Transverse colon (tissue), 4 donors: ENCODE results near the gene IFI35. TPM values are rescaled to one million over a fixed set of nuclear protein-coding genes. Genes with fewer than 3 reads are reported as not detected.
"Not testable (repeated sequence)": the region's sequence is repeated elsewhere in the genome, so short reads cannot be mapped to it uniquely, and the experiment has no call there.

Source experiments
- DNase-seq: peaks from one replicate; pipeline ENCODE4 v3.0.0-alpha.2; 2019
- H3K27ac ChIP-seq, 4 donors: fragments of 200-600 bp; sonication (generic); 2 replicates each; pipeline ENCODE4 v1.5.1; 2016 to 2018; ENCODE audit warnings: inconsistent platforms in 4 of 4
- H3K27me3 ChIP-seq: fragments of 200-600 bp; sonication (generic); 2 replicates; pipeline ENCODE4 v1.5.1; 2017; ENCODE audit warnings: inconsistent platforms
- H3K36me3 ChIP-seq, 4 donors: fragments of 200-600 bp; sonication (generic); 2 replicates each; pipeline ENCODE4 v1.5.1; 2017 to 2019; ENCODE audit warnings: inconsistent platforms in 4 of 4
- H3K4me1 ChIP-seq, 4 donors: fragments of 200-600 bp; sonication (generic); 2 replicates each; pipeline ENCODE4 v1.5.1; 2017 to 2020; ENCODE audit warnings: inconsistent platforms in 4 of 4
- H3K4me3 ChIP-seq, 4 donors: fragments of 200-600 bp; sonication (generic); 1 replicate in 1 of 4; 2 replicates in 3 of 4; pipeline versions ENCODE4 v1.5.1 to v1.6.1; 2017 to 2019; ENCODE audit warnings: inconsistent platforms in 4 of 4
- H3K9me3 ChIP-seq, 2 donors: fragments of 200-600 bp; sonication (generic); 2 replicates each; pipeline ENCODE4 v1.5.1; 2017 to 2019; ENCODE audit warnings: inconsistent platforms in 2 of 2
- EP300 ChIP-seq: sonication (generic); formaldehyde crosslinking; IDR thresholded peaks from one replicate; pipeline ENCODE4 v1.6.1; 2017; ENCODE audit warnings: antibody characterized with exemption, low read depth
- POLR2A ChIP-seq: fragments of 450-650 bp; IDR thresholded peaks from one replicate; pipeline ENCODE4 v1.6.1; 2016; ENCODE audit warnings: antibody characterized with exemption, mild to moderate bottlenecking, moderate library complexity
- POLR2AphosphoS5 ChIP-seq, 3 donors: sonication (generic); formaldehyde crosslinking; IDR thresholded peaks; one replicate each; pipeline ENCODE4 v1.6.1; 2016; ENCODE audit warnings: antibody characterized with exemption in 3 of 3
- WGBS, 2 donors: methylation state at CpG; one replicate each; pipeline ENCODE4 v1.1.5; 2018; ENCODE audit warnings: low coverage in 1 of 2; 5-methylcytosine and 5-hydroxymethylcytosine counted together
- in situ Hi-C, 4 donors: fragments of 200-750 bp; cut with MboI; loops; one replicate each; pipeline versions ENCODE4 v1.15.0 to v1.15.1; 2017; ENCODE audit warnings: low sequenced_read_pairs in 3 of 4, low pct_ligation_motif_present in 1 of 4, low pct_unique_long_range_greater_than_20kb in 1 of 4
- intact Hi-C: fragments of 100-400 bp; cut with DNase I; formaldehyde crosslinking; loops from one replicate; pipeline ENCODE4 v1.15.1; 2023; ENCODE audit warnings: low total_unique reads
- total RNA-seq, 4 donors: library from RNA; depleted of rRNA; stranded (reverse); fragments of >200 nt; gene quantifications; one replicate each; pipeline ENCODE4 v1.1.0, GENCODE V29; 2016
- TF ChIP-seq, protein P1 (sequence below), 5 experiments: fragments of 200-600 bp in 3 of 5; fragments of 450-650 bp in 2 of 5; sonication (generic) in 3 of 5; IDR thresholded peaks; 1 replicate in 2 of 5; 2 replicates in 3 of 5; pipeline ENCODE4 v1.5.1; 2016 to 2017; ENCODE audit warnings: antibody characterized with exemption in 5 of 5, inconsistent platforms in 3 of 5, mild to moderate bottlenecking in 2 of 5, moderate library complexity in 1 of 5

IFI35 gene
- total RNA-seq, 4 donors from 2014 or later: 11.5 to 81.1 (median 47.2) TPM

DNA sequence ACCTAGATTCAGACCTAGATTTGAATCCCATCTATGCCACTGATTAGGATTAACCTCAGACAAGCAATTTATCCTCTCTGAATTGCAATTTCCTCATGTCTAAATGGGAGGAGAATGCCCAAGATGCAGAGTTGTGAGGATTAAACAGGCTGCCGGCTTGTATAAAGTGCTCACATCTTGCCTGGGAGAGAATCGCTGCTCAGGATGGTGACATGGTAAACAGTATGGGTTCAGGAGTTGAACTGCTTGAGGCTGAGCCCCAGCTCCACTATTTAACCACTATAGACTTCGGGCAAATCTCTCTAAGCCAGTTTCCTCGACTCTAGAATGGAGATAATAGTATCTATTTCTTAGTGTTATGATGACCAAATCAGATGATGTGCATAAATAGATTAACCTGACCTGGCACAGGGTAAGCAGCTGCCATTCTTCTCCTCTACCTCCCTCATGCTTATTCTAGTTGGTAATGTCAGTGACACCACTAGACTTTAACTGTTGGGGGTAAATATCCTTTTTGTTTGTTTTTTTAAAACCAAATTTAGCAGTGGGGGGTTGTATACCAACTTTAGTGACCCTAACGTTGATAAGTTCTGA, 9.1 kb upstream of the IFI35 start:
- H3K9me3 ChIP-seq: no peaks in the 10 kb centered on the region
- DNase-seq: no peak
- intact Hi-C loops (no loop called here), in situ Hi-C loops (no loop called here)
- peak overlapping the region; percentile 91 to 98 (median 94) for H3K27ac ChIP-seq
- WGBS, 2 donors: 8% methylated on average over 5 of the region's 5 CpGs; no CpG with 5 or more reads in 1 of the 2 donors
- peak overlapping the region in 2 of 4 donors; percentile 8 to 44 for H3K4me3 ChIP-seq
- H3K4me1 ChIP-seq: peaks cover 16 to 27% (median 21%) of the 10 kb centered on the region in 4 donors
- no peaks in the 10 kb centered on the region for H3K27me3 ChIP-seq
- TF ChIP-seq POLR2AphosphoS5 (IDR thresholded peaks at IDR 0.05) (no peak), POLR2A (no peak), EP300 (no peak)
- TF ChIP-seq, protein P1, sequence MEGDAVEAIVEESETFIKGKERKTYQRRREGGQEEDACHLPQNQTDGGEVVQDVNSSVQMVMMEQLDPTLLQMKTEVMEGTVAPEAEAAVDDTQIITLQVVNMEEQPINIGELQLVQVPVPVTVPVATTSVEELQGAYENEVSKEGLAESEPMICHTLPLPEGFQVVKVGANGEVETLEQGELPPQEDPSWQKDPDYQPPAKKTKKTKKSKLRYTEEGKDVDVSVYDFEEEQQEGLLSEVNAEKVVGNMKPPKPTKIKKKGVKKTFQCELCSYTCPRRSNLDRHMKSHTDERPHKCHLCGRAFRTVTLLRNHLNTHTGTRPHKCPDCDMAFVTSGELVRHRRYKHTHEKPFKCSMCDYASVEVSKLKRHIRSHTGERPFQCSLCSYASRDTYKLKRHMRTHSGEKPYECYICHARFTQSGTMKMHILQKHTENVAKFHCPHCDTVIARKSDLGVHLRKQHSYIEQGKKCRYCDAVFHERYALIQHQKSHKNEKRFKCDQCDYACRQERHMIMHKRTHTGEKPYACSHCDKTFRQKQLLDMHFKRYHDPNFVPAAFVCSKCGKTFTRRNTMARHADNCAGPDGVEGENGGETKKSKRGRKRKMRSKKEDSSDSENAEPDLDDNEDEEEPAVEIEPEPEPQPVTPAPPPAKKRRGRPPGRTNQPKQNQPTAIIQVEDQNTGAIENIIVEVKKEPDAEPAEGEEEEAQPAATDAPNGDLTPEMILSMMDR (IDR thresholded peaks at IDR 0.05): no peak
- peaks cover 0 to 28% (median 12%) of the 10 kb centered on the region in 4 donors for H3K36me3 ChIP-seq

DNA sequence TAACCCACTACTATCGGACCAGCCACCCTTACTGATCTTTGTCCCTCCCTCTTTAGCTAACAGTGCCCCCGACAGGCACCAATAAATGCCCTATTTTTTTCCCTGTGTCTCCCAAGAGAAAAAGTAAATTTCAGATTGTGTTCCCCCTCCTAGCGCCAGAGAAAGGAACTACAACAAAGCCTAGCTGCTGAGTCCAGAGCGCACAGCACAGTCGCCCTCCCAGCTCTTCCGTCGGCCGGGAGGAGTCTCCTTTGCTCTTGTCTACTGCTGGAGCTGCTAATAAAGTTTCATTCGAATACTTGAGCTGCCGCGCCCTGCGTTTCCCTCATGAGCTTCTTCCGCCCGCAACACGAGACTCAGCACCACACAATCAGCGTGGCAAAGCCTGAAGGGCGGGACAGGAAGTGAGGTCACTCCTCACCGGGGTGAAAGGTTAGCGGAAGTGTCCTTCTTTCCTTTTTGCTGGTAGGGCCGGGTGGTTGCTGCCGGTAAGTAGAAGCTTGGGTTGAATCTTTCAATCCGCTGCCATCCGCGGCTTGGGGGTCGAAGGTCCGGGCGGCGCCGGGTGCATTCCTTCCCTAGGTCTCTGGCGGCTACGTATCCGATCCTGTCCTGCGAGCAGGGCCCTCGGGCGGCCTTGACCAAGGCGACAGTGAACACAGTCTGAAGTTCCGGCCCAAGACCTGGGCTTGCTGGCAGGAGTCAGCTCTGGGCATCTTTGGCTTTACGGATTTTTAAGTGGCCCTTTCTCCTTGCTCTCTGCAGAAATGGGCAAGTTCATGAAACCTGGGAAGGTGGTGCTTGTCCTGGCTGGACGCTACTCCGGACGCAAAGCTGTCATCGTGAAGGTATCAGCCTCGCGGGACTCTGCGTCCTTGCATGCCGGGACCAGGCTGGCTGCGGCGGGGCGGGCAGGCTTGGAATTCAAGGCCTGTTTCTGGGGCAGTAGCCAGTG, 8.3 kb upstream of the IFI35 start, which contains the start of gene RPL27:
RPL27 (plus strand) TSS at position 436 of the 955 bp plus-strand sequence; CDS start at position 768, 332 bp downstream.
- intact Hi-C loops: no loop called here

DNA sequence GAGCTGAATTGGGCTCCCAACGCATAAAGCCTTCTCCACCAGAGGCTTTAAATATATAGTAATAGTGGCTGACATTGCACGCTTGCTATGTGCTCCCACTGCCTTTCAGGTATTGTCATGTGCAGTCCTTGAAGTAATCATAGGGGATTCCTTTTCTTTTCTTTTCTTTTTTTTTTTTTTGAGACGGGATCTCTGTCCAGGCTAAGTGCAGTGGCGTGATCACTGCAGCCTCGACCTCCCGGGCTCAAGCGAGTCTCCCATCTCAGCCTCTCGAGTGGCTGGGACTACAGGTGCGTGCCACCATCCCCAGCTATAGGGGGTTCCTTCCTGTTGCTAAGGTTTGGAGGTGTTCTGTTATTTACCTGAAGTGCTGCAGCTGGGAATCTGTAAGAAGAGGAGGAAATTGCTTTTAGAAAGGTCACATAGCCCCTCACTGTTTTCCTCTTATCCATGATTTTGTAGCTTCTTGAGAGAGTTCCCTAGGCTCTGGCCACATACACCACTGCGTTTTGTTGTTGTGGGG, 7.5 kb upstream of the IFI35 start:
- Histone ChIP-seq H3K27ac (peak overlapping the region; percentile 91 to 98 (median 94)), H3K36me3 (peaks cover 0 to 31% (median 17%) of the 10 kb centered on the region in 4 donors), H3K27me3 (no peaks in the 10 kb centered on the region), H3K4me3 (peak overlapping the region; percentile 62 to 91 (median 71)), H3K4me1 (peaks cover 16 to 27% (median 21%) of the 10 kb centered on the region in 4 donors), H3K9me3 (no peaks in the 10 kb centered on the region)
- DNase-seq: no peak
- no peak for TF ChIP-seq EP300
- TF ChIP-seq, protein P1 (IDR thresholded peaks at IDR 0.05): no peak
- no peak for TF ChIP-seq POLR2AphosphoS5 (IDR thresholded peaks at IDR 0.05)
- no peak for TF ChIP-seq POLR2A
- 3 to 8% methylated on average over 8 to 10 of the region's 10 CpGs for WGBS, 2 donors
- in situ Hi-C loops (no loop called here), intact Hi-C loops (no loop called here)

More for the DNA sequence above, 8.3 kb upstream of the IFI35 start, which contains the start of gene RPL27:
- peak within 1 kb of the TSS; percentile 91 to 98 (median 94) for H3K27ac ChIP-seq
- in situ Hi-C loops: no loop called here
- H3K27me3 ChIP-seq: no peaks in the 10 kb centered on the region
- WGBS, 2 donors: 0 to 1% methylated on average over 1 to 41 of the region's 49 CpGs
- no peaks in the 10 kb centered on the region for H3K9me3 ChIP-seq
- H3K36me3 ChIP-seq: peaks cover 0 to 31% (median 16%) of the 10 kb centered on the region in 4 donors
- H3K4me1 ChIP-seq: peaks cover 16 to 27% (median 21%) of the 10 kb centered on the region in 4 donors
- DNase-seq: peak; percentile 99
- TF ChIP-seq EP300: peak; percentile 27
- TF ChIP-seq POLR2AphosphoS5 (IDR thresholded peaks at IDR 0.05): peak; percentile 92 to 93 (median 92)
- TF ChIP-seq, protein P1 (IDR thresholded peaks at IDR 0.05): peak; percentile 83 to 99 (median 91)
- peak; percentile 91 for TF ChIP-seq POLR2A
- peak within 1 kb of the TSS; percentile 62 to 91 (median 71) for H3K4me3 ChIP-seq

DNA sequence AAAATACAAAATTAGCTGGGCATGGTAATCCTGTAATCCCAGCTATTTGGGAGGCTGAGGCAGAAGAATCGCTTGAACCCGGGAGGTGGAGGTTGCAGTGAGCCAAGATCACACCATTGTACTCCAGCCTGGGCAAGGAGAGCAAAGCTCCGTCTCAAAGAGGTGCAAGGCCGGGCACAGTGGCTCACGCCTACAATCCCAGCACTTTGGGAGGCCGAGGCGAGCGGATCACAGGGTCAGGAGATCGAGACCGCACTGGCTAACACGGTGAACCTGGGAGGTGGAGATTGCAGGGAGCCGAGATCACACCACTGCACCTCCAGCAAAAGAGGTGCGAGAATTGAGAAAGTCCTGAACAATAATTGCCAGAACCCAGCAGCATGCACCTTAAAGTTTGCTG, 5.7 kb upstream of the IFI35 start:
- 90 to 100% methylated on average over 1 to 13 of the region's 13 CpGs for WGBS, 2 donors
- intact Hi-C loops: not testable (repeated sequence)

More for the DNA sequence above, 5.7 kb upstream of the IFI35 start:
- not testable (repeated sequence) for H3K9me3 ChIP-seq, H3K4me3 ChIP-seq, DNase-seq, H3K27ac ChIP-seq, H3K27me3 ChIP-seq
- peaks cover 0 to 31% (median 17%) of the 10 kb centered on the region in 4 donors for H3K36me3 ChIP-seq
- peaks cover 16 to 27% (median 21%) of the 10 kb centered on the region in 4 donors for H3K4me1 ChIP-seq
- in situ Hi-C loops: loop anchor here in 1 of 4 donors (25.0 kb wide), 1 partner anchor 336 kb away; no protein-coding TSS in a partner anchor
